GM18511 (cell line): ENCODE measurements around the gene NPSR1.
"Not testable (repeated sequence)": the region's sequence is repeated elsewhere in the genome, so short reads cannot be mapped to it uniquely, and the experiment has no call there.

ENCODE experiments used
- ATAC-seq: cut with Tn5 transposase; IDR thresholded peaks from one replicate; pipeline ENCODE4 v1.9.1; 2021; ENCODE audit warnings: mild to moderate bottlenecking, moderate library complexity; ENCODE audit not compliant: unreplicated experiment

Gene NPSR1

GRCh38 chr7:34832020-34832419 is 174.0 kb downstream of the NPSR1 start:
- ATAC-seq = no peak

- ATAC-seq = no peak
Measured at GRCh38 chr7:34835901-34836600, 178.0 kb downstream of the NPSR1 start.

- no peak for ATAC-seq
Measured at GRCh38 chr7:34837316-34837715, 179.3 kb downstream of the NPSR1 start.

GRCh38 chr7:34837801-34838201 is 179.8 kb downstream of the NPSR1 start:
- ATAC-seq = no peak

- no peak for ATAC-seq
Measured at GRCh38 chr7:34838329-34838728, 180.3 kb downstream of the NPSR1 start.

- ATAC-seq = no peak
Measured at GRCh38 chr7:34839645-34840044, 181.6 kb downstream of the NPSR1 start.

- ATAC-seq = no peak
Measured at GRCh38 chr7:34840176-34840785, 182.3 kb downstream of the NPSR1 start.

GRCh38 chr7:34841326-34841725 is 183.3 kb downstream of the NPSR1 start:
- no peak for ATAC-seq

- ATAC-seq = no peak
Measured at GRCh38 chr7:34842782-34843181, 184.8 kb downstream of the NPSR1 start.

- ATAC-seq = no peak
Measured at GRCh38 chr7:34844406-34844805, 186.4 kb downstream of the NPSR1 start.

GRCh38 chr7:34844936-34845665 is 187.1 kb downstream of the NPSR1 start:
- peak; percentile 66 for ATAC-seq

- ATAC-seq = no peak
Measured at GRCh38 chr7:34845666-34846361, 187.8 kb downstream of the NPSR1 start.

- ATAC-seq = no peak
Measured at GRCh38 chr7:34846976-34847375, 189.0 kb downstream of the NPSR1 start.

- no peak for ATAC-seq
Measured at GRCh38 chr7:34848670-34849069, 190.7 kb downstream of the NPSR1 start.

GRCh38 chr7:34849163-34849960 is 191.3 kb downstream of the NPSR1 start:
- ATAC-seq = no peak

- ATAC-seq = no peak
Measured at GRCh38 chr7:34849986-34850385, 192.0 kb downstream of the NPSR1 start.

GRCh38 chr7:34850681-34851080 is 192.7 kb downstream of the NPSR1 start:
- no peak for ATAC-seq

GRCh38 chr7:34851431-34851830 is 193.4 kb downstream of the NPSR1 start:
- no peak for ATAC-seq

- ATAC-seq = not testable (repeated sequence)
Measured at GRCh38 chr7:34858444-34858843, 200.4 kb downstream of the NPSR1 start.

- ATAC-seq = not testable (repeated sequence)
Measured at GRCh38 chr7:34859281-34859680, 201.3 kb downstream of the NPSR1 start.

GRCh38 chr7:34866222-34866621 is 208.2 kb downstream of the NPSR1 start:
- not testable (repeated sequence) for ATAC-seq
